Inferior parietal cortex (tissue), 1 donor: ENCODE results near the gene GOLGA7B.
A peak's percentile ranks its signal among the peaks of the same experiment; 100 is the strongest.
"Not testable (repeated sequence)": the region's sequence is repeated elsewhere in the genome, so short reads cannot be mapped to it uniquely, and the experiment has no call there.

Source experiments
- DNase-seq: peaks from one replicate; pipeline ENCODE4 v3.0.0-alpha.2; 2016; ENCODE audit errors: extremely low spot score

The GOLGA7B gene

DNA sequence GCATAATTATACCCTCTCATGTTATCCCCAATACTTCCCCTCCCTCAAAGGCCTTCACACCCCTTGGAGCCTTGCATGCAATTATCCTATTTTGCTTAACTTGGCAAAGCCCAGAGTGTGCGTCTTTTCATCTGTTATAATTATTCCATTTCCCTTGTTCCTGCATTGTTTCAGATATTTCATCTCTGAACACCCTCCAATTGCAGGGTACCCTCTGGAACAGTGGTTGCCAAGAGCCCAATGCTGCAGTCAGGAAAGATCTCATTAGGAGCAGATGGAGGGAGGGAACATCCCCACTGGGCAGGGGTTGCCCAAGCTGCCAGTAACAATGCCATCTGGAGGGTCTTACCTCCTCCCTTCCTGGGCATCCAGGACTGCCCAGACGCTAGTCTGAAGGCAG, 18.4 kb upstream of the GOLGA7B start:
- DNase-seq = no peak

DNA sequence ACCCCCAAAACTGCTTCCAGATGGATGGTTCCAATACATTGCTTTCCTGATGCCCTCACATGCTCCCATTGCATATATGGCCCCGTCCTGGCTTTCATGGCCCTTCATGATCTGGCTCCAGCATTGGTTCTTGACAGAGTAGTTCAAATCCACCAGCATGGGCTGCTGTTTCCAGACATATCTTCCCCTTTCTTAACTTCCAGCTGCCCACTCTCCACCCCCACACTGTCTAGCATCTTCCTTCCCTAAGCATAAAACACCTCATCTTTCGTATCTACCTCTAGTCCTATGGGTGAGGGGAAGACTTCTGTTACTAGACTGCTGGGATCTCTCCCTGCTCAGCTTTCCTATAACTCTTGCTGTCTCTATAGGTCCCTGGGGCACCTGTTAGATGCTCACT, 13.2 kb upstream of the GOLGA7B start:
- DNase-seq = no peak

- DNase-seq = no peak
These were observed 11.6 kb upstream of the GOLGA7B start for GRCh38 chr10:97838091-97838490.

DNA sequence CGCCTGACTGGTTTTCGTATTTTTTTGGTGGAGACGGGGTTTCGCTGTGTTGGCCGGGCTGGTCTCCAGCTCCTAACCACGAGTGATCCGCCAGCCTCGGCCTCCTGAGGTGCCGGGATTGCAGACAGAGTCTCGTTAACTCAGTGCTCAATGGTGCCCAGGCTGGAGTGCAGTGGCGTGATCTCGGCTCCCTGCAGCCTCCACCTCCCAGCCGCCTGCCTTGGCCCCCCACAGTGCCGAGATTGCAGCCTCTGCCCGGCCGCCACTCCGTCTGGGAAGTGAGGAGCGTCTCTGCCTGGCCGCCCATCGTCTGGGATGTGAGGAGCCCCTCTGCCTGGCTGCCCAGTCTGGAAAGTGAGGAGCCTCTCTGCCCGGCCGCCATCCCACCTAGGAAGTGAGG, 8.5 kb upstream of the GOLGA7B start:
- not testable (repeated sequence) for DNase-seq

- DNase-seq = not testable (repeated sequence)
These were observed 7.5 kb upstream of the GOLGA7B start for GRCh38 chr10:97842114-97842513.

DNA sequence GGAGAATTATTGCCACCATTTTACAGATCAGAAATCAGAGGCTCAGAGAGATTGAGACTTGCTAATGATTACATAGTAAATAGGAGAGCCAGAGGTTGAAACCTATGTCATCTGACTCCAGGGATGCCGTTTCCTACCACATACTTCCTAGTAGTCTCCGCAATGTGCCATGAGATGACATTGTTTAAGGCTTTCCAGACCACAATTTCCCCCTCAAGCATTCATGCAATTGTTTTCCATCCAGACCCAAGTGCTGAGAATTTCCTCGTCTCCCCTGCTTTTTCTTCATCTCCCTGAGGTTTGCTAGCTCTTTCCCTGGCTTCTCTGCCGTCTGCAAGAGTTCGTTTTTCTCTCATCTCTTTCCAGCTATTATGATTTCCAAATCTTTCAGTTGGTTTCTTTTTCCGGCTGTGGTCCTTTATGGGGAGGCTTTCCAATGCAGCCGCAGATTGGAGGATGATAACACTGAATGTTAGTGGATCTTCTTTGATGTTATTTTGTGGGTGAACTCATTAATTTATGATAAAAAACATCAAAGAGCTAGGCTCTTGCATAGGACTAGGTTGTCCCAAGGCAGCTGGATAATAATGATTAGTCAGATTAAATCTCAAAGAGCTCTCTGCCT, 6.9 kb upstream of the GOLGA7B start:
- DNase-seq = no peak

- DNase-seq = no peak
These were observed 6.4 kb upstream of the GOLGA7B start for GRCh38 chr10:97843281-97843671.

DNA sequence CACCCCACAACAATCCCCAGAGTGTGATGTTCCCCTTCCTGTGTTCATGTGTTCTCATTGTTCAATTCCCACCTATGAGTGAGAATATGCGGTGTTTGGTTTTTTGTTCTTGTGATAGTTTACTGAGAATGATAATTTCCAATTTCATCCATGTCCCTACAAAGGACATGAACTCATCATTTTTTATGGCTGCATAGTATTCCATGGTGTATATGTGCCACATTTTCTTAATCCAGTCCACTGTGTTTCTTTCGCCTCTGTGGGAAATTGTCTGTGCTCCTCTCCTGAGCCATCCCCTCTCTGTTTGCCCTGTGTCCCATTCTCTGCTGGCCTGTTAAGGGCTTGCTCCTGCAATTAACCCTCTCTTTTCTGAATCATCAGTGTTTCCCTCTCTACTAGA, 5.7 kb upstream of the GOLGA7B start:
- not testable (repeated sequence) for DNase-seq

GRCh38 chr10:97844678-97845077, 5.0 kb upstream of the GOLGA7B start:
- DNase-seq = no peak

GRCh38 chr10:97849103-97849686, 448 bp upstream of the GOLGA7B start:
- no peak for DNase-seq

DNA sequence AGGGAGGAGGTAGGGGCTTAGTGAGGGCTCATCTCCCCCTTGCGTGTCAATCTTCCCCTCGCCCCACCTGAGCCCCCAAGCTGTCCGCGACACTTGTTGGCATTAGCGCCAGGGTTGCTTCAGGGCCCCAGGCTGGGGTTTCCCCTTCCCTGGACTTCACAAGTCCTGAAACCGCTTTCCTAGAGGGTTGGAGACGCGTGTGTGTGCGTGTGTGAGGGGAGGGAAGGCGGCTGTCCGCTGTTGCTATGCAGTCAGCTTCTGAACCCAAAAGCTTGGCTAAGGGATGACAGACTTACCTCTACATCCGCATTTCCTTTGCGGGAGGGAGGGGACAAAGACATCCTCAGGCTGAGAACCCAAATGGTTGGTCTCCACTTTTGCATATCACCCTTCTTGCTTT, 803 bp downstream of the GOLGA7B start:
- no peak for DNase-seq

DNA sequence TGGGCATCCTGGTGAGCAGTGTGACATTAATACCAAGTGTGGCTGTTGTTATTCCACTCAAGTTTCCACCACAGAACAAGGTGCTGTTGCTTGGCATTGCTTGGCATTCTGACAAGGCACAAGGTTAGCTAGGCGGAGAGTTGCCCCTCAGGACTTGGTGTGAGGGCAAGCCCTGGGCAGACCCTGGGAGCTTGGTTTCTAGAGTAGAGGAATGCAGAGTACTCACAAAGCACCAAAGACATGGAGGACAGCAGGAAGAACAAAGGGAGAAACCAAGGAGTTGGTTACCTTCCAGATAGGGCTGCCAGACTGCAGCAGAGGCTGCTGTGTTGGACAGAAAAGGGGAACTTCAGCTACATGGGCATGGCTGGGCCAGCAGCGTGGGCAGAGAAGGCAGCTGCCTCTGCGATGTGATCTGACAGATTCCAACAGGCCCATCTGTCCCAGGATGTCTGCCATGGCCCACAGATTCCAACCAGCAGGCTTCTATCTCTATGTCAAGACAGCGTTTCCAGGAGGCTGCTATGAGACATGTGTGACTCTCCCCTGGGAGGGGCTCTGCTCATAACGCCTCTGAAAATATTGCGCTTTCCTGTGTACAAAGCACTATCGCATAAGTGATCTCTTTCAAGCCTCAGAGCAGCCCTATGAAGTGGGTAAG, 1.8 kb downstream of the GOLGA7B start:
- DNase-seq = peak; percentile 51

DNA sequence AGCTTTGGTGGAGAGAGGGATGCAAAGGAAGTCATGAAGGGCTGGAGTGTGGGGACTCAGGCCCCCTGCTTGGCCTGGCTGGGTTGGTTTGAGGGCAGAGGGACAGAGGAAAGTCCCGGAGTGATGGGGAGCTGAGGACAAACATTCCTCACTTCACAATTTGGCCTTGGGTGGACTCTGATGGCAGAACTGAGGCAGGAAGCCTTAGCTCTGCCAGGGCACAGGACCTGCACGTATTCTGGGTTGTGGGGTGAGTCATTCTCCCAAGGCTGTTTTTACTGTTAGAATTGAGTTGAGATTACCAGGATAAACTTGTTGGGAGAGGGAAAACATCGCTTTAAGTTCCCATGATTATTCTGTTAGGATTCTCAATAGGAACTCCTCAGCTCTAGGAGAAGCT, 2.6 kb downstream of the GOLGA7B start:
- DNase-seq = no peak

DNA sequence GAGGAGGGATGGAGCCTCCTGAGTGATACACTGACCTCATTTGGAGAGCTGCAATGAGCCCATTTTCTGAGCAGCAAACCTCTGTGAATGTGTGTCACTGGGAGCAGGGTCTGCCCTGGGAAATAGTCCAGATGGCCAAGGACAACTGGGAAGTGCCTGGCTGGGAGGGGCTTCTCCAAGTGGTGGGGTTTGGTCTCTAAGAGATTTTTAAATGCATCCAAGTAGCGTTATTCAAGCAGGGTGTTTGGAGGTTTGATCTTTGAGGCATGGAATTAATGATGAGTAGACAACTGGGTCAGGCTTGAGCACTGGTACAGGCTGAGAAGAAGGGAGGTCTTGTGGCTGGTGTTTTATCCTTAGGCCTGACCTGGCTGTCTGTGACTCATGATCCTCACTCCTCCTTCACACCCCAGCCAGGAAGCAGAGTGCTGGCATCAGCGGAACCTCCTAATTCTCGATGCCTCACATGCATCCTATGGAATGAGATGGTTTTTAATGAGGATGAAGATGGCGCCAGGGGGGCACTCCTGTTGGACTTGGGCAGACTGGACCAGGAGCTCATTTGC, 3.3 kb downstream of the GOLGA7B start:
- no peak for DNase-seq

- DNase-seq = no peak
These were observed 5.1 kb downstream of the GOLGA7B start for GRCh38 chr10:97854743-97855142.

DNA sequence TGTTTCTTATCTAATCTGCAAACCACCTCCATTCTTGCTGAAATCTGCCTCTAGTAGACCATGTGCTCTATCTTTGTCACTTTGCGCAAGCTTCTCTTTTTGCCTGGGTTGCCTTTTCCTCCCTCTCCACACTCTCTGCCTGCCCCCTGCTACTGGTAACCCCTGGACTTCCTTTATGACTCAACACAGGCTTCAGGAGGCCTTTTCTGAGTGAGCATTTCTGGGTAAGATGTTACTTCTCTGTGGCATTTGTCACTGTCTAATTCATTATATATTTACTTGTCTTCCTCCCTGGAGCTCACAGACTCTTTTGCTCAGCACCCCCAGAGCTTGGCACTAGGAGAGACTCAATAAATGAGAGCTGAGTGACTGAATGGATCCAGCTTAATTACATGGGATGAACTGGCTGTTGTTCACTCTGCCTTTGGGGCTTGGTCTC, 8.4 kb downstream of the GOLGA7B start:
- no peak for DNase-seq

DNA sequence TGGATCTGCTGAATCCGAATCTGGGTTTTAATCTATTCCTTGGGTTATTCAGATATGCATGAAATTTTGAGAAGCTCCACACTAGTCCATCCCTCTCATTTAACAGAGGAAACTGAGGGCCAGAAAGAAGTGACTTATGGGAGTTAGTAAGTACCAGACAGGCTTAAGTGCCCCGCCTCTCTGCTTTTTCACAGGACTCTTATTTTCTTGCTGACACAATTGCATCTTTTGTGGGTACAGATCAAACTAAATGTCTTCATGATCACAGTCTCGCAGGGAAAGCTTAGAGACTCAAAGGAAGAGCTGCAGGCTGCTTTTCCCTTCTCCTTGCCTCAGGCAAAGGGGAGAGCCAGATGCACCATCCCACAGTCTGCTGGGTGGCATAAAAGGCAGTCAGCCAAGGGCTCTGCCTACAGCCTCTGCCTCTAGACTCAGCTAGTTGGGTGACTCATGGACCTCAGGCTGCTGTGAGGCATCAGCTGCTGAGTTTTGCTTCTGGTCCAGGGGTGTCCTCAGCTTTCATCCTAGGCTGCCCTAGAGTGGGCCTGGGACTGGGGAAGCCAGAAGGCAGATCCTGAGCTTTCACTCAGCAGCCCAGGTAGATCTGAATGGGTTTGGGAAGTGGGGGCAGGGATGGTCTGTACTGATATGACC, 11.6 kb downstream of the GOLGA7B start:
- DNase-seq = no peak

DNA sequence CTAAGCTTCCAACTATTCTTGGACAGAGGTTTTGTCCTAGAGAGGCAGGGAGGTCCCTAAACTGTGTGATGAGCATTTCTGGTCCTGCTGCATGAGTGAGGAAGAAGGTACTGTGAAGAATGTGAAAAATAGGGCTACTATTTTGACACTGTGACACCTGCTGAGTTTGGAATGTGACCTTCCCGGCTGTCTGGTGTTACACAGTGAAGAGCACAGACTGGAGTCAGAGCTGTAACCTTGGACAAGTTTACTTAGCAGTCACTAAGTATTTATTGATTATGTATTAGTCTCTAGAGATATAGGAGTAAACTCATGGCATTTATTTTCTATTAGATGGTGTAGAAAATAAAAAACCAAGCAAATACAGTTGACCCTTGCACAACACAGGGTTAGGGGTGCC, 12.3 kb downstream of the GOLGA7B start:
- no peak for DNase-seq

DNA sequence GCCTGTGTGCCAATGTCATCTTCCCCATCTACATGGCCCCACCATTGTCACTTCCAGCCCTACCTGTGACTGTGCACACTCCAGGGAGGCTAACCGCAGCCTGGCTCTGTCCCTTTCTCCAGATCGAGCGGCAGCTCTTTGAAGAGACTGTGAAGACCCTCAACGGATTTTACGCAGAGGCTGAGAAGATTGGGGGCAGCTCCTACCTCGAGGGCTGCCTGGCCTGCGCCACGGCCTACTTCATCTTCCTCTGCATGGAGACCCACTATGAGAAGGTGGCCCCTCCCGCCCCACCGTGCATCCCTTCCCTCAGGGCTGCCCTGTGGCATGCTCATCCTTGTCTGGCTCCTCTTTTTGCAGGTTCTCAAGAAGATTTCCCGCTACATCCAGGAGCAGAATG, 14.2 kb downstream of the GOLGA7B start:
- no peak for DNase-seq

GRCh38 chr10:97865488-97865887, 15.8 kb downstream of the GOLGA7B start:
- no peak for DNase-seq

DNA sequence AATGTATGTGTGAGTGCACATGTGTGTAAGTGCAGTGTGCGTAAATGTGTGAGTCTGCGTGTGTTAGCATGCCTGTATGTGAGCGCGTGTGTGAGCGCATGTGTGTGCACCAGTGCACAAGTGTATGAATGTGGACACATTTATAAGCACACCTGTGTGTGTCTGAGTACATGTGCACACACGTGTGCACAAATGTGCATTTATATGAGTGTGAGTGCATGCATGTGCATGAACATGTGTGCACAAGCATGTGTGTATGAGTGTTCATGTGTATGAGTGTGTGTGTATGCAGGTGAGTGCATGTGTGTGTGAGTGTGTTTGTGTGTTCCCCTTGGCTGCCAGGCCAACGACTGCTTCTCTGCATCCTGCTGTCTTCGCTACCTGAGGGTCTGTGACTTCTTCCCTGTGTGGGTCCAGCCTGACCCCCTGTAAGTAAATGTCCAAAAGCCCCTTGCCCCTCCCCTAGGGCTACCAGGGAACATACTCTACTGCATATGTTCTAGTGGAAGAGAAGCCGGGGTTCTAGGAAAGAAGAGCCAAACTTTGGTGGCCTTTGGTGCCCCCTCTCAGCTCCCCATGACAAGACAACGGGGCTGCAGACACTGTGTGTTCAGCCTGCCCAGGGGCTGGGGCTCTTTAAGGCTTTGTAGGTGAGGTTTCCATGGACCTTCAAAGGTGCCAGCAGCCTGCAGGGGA, 17.0 kb downstream of the GOLGA7B start:
- no peak for DNase-seq

GRCh38 chr10:97867220-97867800, 17.7 kb downstream of the GOLGA7B start:
- DNase-seq = no peak
